Activated CD4-positive, CD25-positive, alpha-beta regulatory T cell treated with anti-CD3 and anti-CD28 coated beads, Interleukin-2, amount 50 U/mL, for 24 hours (primary cell): Measurements from ENCODE around the gene USH2A.
"Not testable (repeated sequence)": the region's sequence is repeated elsewhere in the genome, so short reads cannot be mapped to it uniquely, and the experiment has no call there.

Source experiments
- ATAC-seq, 2 donors: fragments of 150-1000 bp; cut with Tn5 transposase; one replicate each; pipeline ENCODE4 v1.10.0; 2021; ENCODE audit warnings: mild to moderate bottlenecking in 1 of 2, moderate library complexity in 1 of 2

Gene USH2A

GRCh38 chr1:216387782-216388181, 35.5 kb downstream of the USH2A start:
- ATAC-seq = no peak

GRCh38 chr1:216379441-216379840, 43.8 kb downstream of the USH2A start:
- no peak for ATAC-seq

GRCh38 chr1:216368249-216368648, 55.0 kb downstream of the USH2A start:
- no peak for ATAC-seq

- no peak for ATAC-seq
Measured at GRCh38 chr1:216366979-216367378, 56.3 kb downstream of the USH2A start.

- no peak for ATAC-seq
Measured at GRCh38 chr1:216356945-216357344, 66.3 kb downstream of the USH2A start.

GRCh38 chr1:216350186-216350585, 73.1 kb downstream of the USH2A start:
- no peak for ATAC-seq

- no peak for ATAC-seq
Measured at GRCh38 chr1:216346526-216346925, 76.7 kb downstream of the USH2A start.

GRCh38 chr1:216340542-216340941, 82.7 kb downstream of the USH2A start:
- ATAC-seq = not testable (repeated sequence)

GRCh38 chr1:216332462-216332861, 90.8 kb downstream of the USH2A start:
- ATAC-seq = no peak

- no peak for ATAC-seq
Measured at GRCh38 chr1:216332003-216332402, 91.2 kb downstream of the USH2A start.

GRCh38 chr1:216331211-216331610, 92.0 kb downstream of the USH2A start:
- ATAC-seq = no peak

- no peak for ATAC-seq
Measured at GRCh38 chr1:216330262-216330661, 93.0 kb downstream of the USH2A start.

- no peak for ATAC-seq
Measured at GRCh38 chr1:216325946-216326345, 97.3 kb downstream of the USH2A start.

- no peak for ATAC-seq
Measured at GRCh38 chr1:216325336-216325735, 97.9 kb downstream of the USH2A start.

- no peak for ATAC-seq
Measured at GRCh38 chr1:216323344-216323743, 99.9 kb downstream of the USH2A start.

- no peak for ATAC-seq
Measured at GRCh38 chr1:216314379-216315095, 108.7 kb downstream of the USH2A start.

- no peak for ATAC-seq
Measured at GRCh38 chr1:216310776-216311175, 112.5 kb downstream of the USH2A start.

- no peak for ATAC-seq
Measured at GRCh38 chr1:216306830-216307229, 116.4 kb downstream of the USH2A start.

GRCh38 chr1:216303690-216304089, 119.6 kb downstream of the USH2A start:
- ATAC-seq = no peak

- ATAC-seq = no peak
Measured at GRCh38 chr1:216293683-216294082, 129.6 kb downstream of the USH2A start.

- ATAC-seq = no peak
Measured at GRCh38 chr1:216290074-216290473, 133.2 kb downstream of the USH2A start.

GRCh38 chr1:216285052-216285451, 138.2 kb downstream of the USH2A start:
- ATAC-seq = no peak

GRCh38 chr1:216281757-216282156, 141.5 kb downstream of the USH2A start:
- no peak for ATAC-seq

- ATAC-seq = no peak
Measured at GRCh38 chr1:216270086-216270773, 153.0 kb downstream of the USH2A start.

GRCh38 chr1:216261631-216262030, 161.6 kb downstream of the USH2A start:
- ATAC-seq = no peak
